AG04450 (cell line): Measurements from ENCODE around the gene TLR10. TPM values are rescaled to one million over a fixed set of nuclear protein-coding genes. Genes with fewer than 3 reads are reported as not detected.
A peak's percentile ranks its signal among the peaks of the same experiment; 100 is the strongest.

Source experiments
- CTCF ChIA-PET: fragments of 300-600, 350-600 bp; formaldehyde crosslinking; extraction: SDS; loops from one replicate; lab custom pipeline; 2022; ENCODE audit warnings: antibody characterized with exemption, inconsistent platforms; lab: Charles Lee
- POLR2A ChIA-PET: fragments of 350-600 bp; formaldehyde crosslinking; extraction: SDS; loops from one replicate; lab custom pipeline; 2021; ENCODE audit warnings: antibody characterized with exemption, inconsistent platforms; lab: Yijun Ruan, JAX
- DNase-seq: peaks from one replicate; pipeline ENCODE4 v3.0.0-alpha.2; 2011; ENCODE audit warnings: low read depth, low spot score
- H3K27ac ChIP-seq: one replicate; pipeline ENCODE4 v1.5.1; 2012; ENCODE audit warnings: low read depth, low read length, control low read depth
- H3K27me3 ChIP-seq: one replicate; pipeline ENCODE4 v1.6.0; 2012; ENCODE audit warnings: low read length; ENCODE audit not compliant: control insufficient read depth, insufficient read depth
- H3K4me3 ChIP-seq: 2 replicates; pipeline ENCODE4 v1.5.1; 2011; ENCODE audit warnings: mild to moderate bottlenecking, low read depth, low read length, control low read depth
- H3K9me3 ChIP-seq: 2 replicates; pipeline ENCODE4 v1.5.1; 2012; ENCODE audit warnings: low read length; ENCODE audit not compliant: control insufficient read depth, insufficient read depth
- CTCF ChIP-seq: IDR thresholded peaks from 2 replicates; pipeline ENCODE4 v1.5.1; 2011; ENCODE audit warnings: low read depth, low read length, control low read depth, inconsistent platforms
- polyA plus RNA-seq: library from polyadenylated mRNA; depleted of rRNA; stranded (reverse); fragments of >200 nt; gene quantifications from 2 replicates; pipeline ENCODE4 v1.2.3, GENCODE V29; 2011

TLR10 gene
- polyA plus RNA-seq, 1 experiment = not detected

GRCh38 chr4:38734446-38734845 lies 48.3 kb downstream of the TLR10 start:
- no peak for DNase-seq
- H3K4me3 ChIP-seq = no peak overlapping the region
- no peak overlapping the region for H3K27ac ChIP-seq
- ChIA-PET POLR2A (no interaction called here), CTCF (interaction anchor here (3.0 kb wide), 1 partner anchor 555 kb away, joined by 12 read pairs; no protein-coding TSS in a partner anchor)
- H3K27me3 ChIP-seq = peaks cover 8% of the 10 kb centered on the region
- peaks cover 9% of the 10 kb centered on the region; the same call in 1 of the 2 replicates for H3K9me3 ChIP-seq
- no peak for TF ChIP-seq CTCF

- H3K27me3 ChIP-seq = peaks cover 8% of the 10 kb centered on the region
- ChIA-PET POLR2A (no interaction called here), CTCF (interaction anchor here (3.0 kb wide), 1 partner anchor 554 kb away, joined by 12 read pairs; no protein-coding TSS in a partner anchor)
- no peak for DNase-seq
- peaks cover 9% of the 10 kb centered on the region; the same call in 1 of the 2 replicates for H3K9me3 ChIP-seq
- no peak for TF ChIP-seq CTCF
- H3K4me3 ChIP-seq = no peak overlapping the region
- no peak overlapping the region for H3K27ac ChIP-seq
Measured at GRCh38 chr4:38733663-38734062, 49.1 kb downstream of the TLR10 start.

DNA sequence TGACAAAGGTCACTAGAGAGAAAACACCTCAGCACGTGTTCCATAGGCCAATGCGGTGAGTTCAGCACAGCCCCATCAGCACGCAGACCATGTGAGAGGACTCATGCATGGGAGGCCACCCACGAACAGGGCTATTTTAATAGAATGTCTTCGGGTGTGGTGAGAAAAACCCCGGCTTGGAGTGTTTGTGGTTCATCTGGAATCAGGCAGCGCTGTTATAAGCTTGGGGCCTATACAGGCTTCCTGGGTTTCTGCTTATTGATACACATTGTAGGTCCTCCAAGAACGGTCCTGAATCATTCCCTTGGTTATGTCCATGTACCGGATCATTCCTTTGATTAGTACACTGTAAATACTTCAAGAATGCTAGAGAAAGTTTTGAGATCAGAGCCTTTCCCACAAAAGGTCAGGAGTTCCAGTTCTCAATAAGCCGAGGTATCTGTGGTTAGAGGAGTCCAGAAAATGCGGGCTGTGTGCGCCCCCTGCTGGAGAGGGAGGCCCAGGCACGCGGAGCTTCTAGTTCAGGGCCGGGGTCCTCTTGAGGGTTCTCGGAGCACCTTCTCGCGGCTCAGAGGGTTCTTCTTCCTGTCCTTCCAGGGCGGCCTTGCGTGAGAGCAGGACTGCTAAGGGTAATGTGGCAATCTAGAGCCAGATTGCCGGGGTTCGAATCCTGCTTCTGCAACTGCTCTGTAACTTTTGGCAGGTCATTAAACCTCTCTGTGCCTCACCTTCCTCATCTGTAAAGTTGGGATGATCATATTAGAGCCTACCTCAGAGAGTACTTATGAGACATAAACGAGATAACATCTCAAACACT lies 51.8 kb downstream of the TLR10 start:
- POLR2A ChIA-PET = interaction anchor here (0.7 to 1.0 kb wide), 4 partner anchors 68 to 557 kb away, joined by 3 to 6 read pairs (median 4); no protein-coding TSS in a partner anchor
- peak; percentile 88 for DNase-seq
- peak; percentile 95 for TF ChIP-seq CTCF
- H3K9me3 ChIP-seq = peaks cover 9% of the 10 kb centered on the region; the same call in 1 of the 2 replicates
- no peak overlapping the region for H3K4me3 ChIP-seq
- H3K27me3 ChIP-seq = peaks cover 8% of the 10 kb centered on the region
- no peak overlapping the region for H3K27ac ChIP-seq
- CTCF ChIA-PET = interaction anchor here (0.6 to 5.8 kb wide), 31 partner anchors 8 to 699 kb away, joined by 3 to 97 read pairs (median 6); partner anchors contain the start of gene TLR10

- ChIA-PET POLR2A (interaction anchor here (0.7 to 1.0 kb wide), 4 partner anchors 67 to 556 kb away, joined by 3 to 6 read pairs (median 4); no protein-coding TSS in a partner anchor), CTCF (interaction anchor here (0.6 to 5.8 kb wide), 17 partner anchors 11 to 699 kb away, joined by 3 to 97 read pairs (median 7); partner anchors contain the start of gene TLR10)
- no peak overlapping the region for H3K27ac ChIP-seq
- H3K9me3 ChIP-seq = peaks cover 9% of the 10 kb centered on the region; the same call in 1 of the 2 replicates
- peaks cover 6% of the 10 kb centered on the region for H3K27me3 ChIP-seq
- no peak for DNase-seq
- TF ChIP-seq CTCF = no peak
- no peak overlapping the region for H3K4me3 ChIP-seq
Measured at GRCh38 chr4:38730493-38730829, 52.3 kb downstream of the TLR10 start.

GRCh38 chr4:38728631-38729141 lies 54.1 kb downstream of the TLR10 start:
- Histone ChIP-seq H3K27me3 (no peaks in the 10 kb centered on the region), H3K9me3 (peaks cover 6% of the 10 kb centered on the region; the same call in 1 of the 2 replicates), H3K27ac (no peak overlapping the region), H3K4me3 (no peak overlapping the region)
- ChIA-PET CTCF (interaction anchor here (1.0 to 5.8 kb wide), 3 partner anchors 409 to 666 kb away, joined by 6 to 97 read pairs (median 22); no protein-coding TSS in a partner anchor), POLR2A (no interaction called here)
- no peak for TF ChIP-seq CTCF
- DNase-seq = no peak
